IMR-90 (cell line): Measurements from ENCODE around the gene NOTO. TPM values are rescaled to one million over a fixed set of nuclear protein-coding genes. Genes with fewer than 3 reads are reported as not detected.
A peak's percentile ranks its signal among the peaks of the same experiment; 100 is the strongest.

Experiments
- ATAC-seq: fragments of 200-7000 bp; cut with Tn5 transposase; 2 replicates; pipeline ENCODE4 v1.9.1; 2020; ENCODE audit warnings: low read depth, mild to moderate bottlenecking, moderate library complexity
- BruUV-seq: library from RNA; stranded (reverse); fragments of 400-500 nt; replicated peaks from 2 replicates; lab custom pipeline; 2021; lab: Mats Ljungman, UMichigan
- CTCF ChIA-PET: fragments of 300-600 bp; formaldehyde crosslinking; extraction: SDS; loops from one replicate; lab custom pipeline; 2021; ENCODE audit warnings: antibody characterized with exemption; lab: Yijun Ruan, JAX
- POLR2A ChIA-PET: fragments of 300-600 bp; sonication (Branson Sonifier 250); formaldehyde crosslinking; loops from one replicate; lab custom pipeline; 2022; ENCODE audit warnings: antibody characterized with exemption; ENCODE audit not compliant: unreplicated experiment; lab: Charles Lee
- DNase-seq: peaks from one replicate; pipeline ENCODE4 v3.0.0; 2013
- H2AFZ ChIP-seq: replicated peaks from 2 replicates; pipeline ENCODE3; 2013; ENCODE audit warnings: low read length, mild to moderate bottlenecking; ENCODE audit not compliant: poor library complexity
- H2AK5ac ChIP-seq: 2 replicates; pipeline ENCODE4 v1.6.1; 2013; ENCODE audit warnings: low read depth, low read length, inconsistent platforms
- H2AK9ac ChIP-seq: replicated peaks from 2 replicates; pipeline ENCODE3; 2013; ENCODE audit warnings: mild to moderate bottlenecking, low read depth, low read length, moderate library complexity; ENCODE audit not compliant: poor library complexity
- H2BK120ac ChIP-seq: 2 replicates; pipeline ENCODE4 v1.6.1; 2013; ENCODE audit warnings: low read depth, low read length, inconsistent platforms
- H2BK15ac ChIP-seq: 3 replicates; pipeline ENCODE4 v1.6.1; 2013; ENCODE audit warnings: low read depth, low read length, inconsistent platforms
- H2BK20ac ChIP-seq: 2 replicates; pipeline ENCODE4 v1.6.1; 2013; ENCODE audit warnings: low read depth, mild to moderate bottlenecking, inconsistent platforms, low read length, moderate library complexity
- H2BK5ac ChIP-seq: 2 replicates; pipeline ENCODE4 v1.6.1; 2013; ENCODE audit warnings: mild to moderate bottlenecking, low read depth, low read length, inconsistent platforms; ENCODE audit not compliant: poor library complexity, severe bottlenecking
- H3K14ac ChIP-seq: replicated peaks from 2 replicates; pipeline ENCODE4 v1.6.1; 2013; ENCODE audit warnings: low read depth, low read length, inconsistent platforms
- H3K18ac ChIP-seq: 2 replicates; pipeline ENCODE4 v1.6.1; 2013; ENCODE audit warnings: low read depth, low read length, control low read depth
- H3K23ac ChIP-seq: 2 replicates; pipeline ENCODE4 v1.6.1; 2013; ENCODE audit warnings: low read depth, low read length, inconsistent platforms
- H3K27ac ChIP-seq: 2 replicates; pipeline ENCODE4 v1.5.1; 2013; ENCODE audit warnings: mild to moderate bottlenecking, control low read depth, low read length; ENCODE audit not compliant: insufficient read depth
- H3K27me3 ChIP-seq: 2 replicates; pipeline ENCODE4 v1.6.1; 2013; ENCODE audit warnings: low read length; ENCODE audit not compliant: control insufficient read depth, insufficient read depth
- H3K36me3 ChIP-seq: 2 replicates; pipeline ENCODE4 v1.6.1; 2013; ENCODE audit warnings: low read length, mixed read lengths; ENCODE audit not compliant: control insufficient read depth, insufficient read depth
- H3K4ac ChIP-seq: 2 replicates; pipeline ENCODE4 v1.6.1; 2013; ENCODE audit warnings: low read depth, low read length, inconsistent platforms
- H3K4me1 ChIP-seq: 2 replicates; pipeline ENCODE4 v1.6.1; 2013; ENCODE audit warnings: low read length, mixed read lengths; ENCODE audit not compliant: control insufficient read depth, insufficient read depth
- H3K4me2 ChIP-seq: 2 replicates; pipeline ENCODE4 v1.6.1; 2013; ENCODE audit warnings: low read depth, mild to moderate bottlenecking, control low read depth, low read length, moderate library complexity
- H3K4me3 ChIP-seq: 2 replicates; pipeline ENCODE4 v1.5.1; 2013; ENCODE audit warnings: low read depth, mild to moderate bottlenecking, control low read depth, low read length, moderate library complexity; ENCODE audit not compliant: insufficient read depth
- H3K56ac ChIP-seq: 2 replicates; pipeline ENCODE4 v1.6.1; 2013; ENCODE audit warnings: low read length, inconsistent platforms; ENCODE audit not compliant: insufficient read depth; ENCODE audit errors: extremely low read depth
- H3K79me1 ChIP-seq, 2 experiments: 2 replicates each; pipeline ENCODE4 v1.6.1; 2013; ENCODE audit warnings: low read length in 2 of 2, inconsistent platforms in 1 of 2, low read depth in 1 of 2
- H3K9ac ChIP-seq: 2 replicates; pipeline ENCODE4 v1.6.1; 2013; ENCODE audit warnings: low read depth, low read length, control low read depth
- H3K9me1 ChIP-seq: 2 replicates; pipeline ENCODE4 v1.6.1; 2013; ENCODE audit warnings: low read length, inconsistent platforms; ENCODE audit not compliant: insufficient read depth
- H3K9me3 ChIP-seq: 2 replicates; pipeline ENCODE4 v1.6.1; 2013; ENCODE audit warnings: low read length; ENCODE audit not compliant: control insufficient read depth, insufficient read depth
- H4K20me1 ChIP-seq: 2 replicates; pipeline ENCODE4 v1.6.1; 2013; ENCODE audit warnings: low read length, inconsistent platforms; ENCODE audit not compliant: insufficient read depth
- H4K5ac ChIP-seq: 2 replicates; pipeline ENCODE4 v1.6.1; 2013; ENCODE audit warnings: mild to moderate bottlenecking, low read depth, low read length, control low read depth
- H4K8ac ChIP-seq, 2 experiments: 2 replicates each; pipeline ENCODE4 v1.6.1; 2013; ENCODE audit warnings: low read depth in 2 of 2, low read length in 2 of 2, control low read depth in 1 of 2, inconsistent platforms in 1 of 2
- H4K91ac ChIP-seq: 2 replicates; pipeline ENCODE4 v1.6.1; 2013; ENCODE audit warnings: low read depth, low read length, inconsistent platforms; ENCODE audit not compliant: insufficient read depth
- BHLHE40 ChIP-seq: fragments of 150-350 bp; IDR thresholded peaks from 2 replicates; pipeline ENCODE4 v1.6.1; 2016; ENCODE audit warnings: mild to moderate bottlenecking, low read depth, low read length
- RFX5 ChIP-seq: IDR thresholded peaks from 2 replicates; pipeline ENCODE4 v1.8.0; 2012; ENCODE audit warnings: low read depth, mild to moderate bottlenecking, low read length, moderate library complexity
- WGBS, 2 experiments: methylation state at CpG; one replicate each; pipeline versions ENCODE4 v1.1.5 to v1.1.7; 2013; ENCODE audit warnings: missing lambda C conversion rate in 2 of 2; ENCODE audit not compliant: insufficient read length in 1 of 2; ENCODE audit errors: extremely low coverage in 2 of 2; 5-methylcytosine and 5-hydroxymethylcytosine counted together
- dilution Hi-C: fragments of 300-500 bp; cut with HindIII; formaldehyde crosslinking; loops from one replicate; pipeline ENCODE4 v1.14.3; 2018; ENCODE audit warnings: low sequenced_read_pairs; ENCODE audit not compliant: unreplicated experiment
- in situ Hi-C: fragments of 300-500 bp; cut with MboI; formaldehyde crosslinking; loops from 3 replicates; pipeline ENCODE4 v1.14.3; 2019; ENCODE audit warnings: low sequenced_read_pairs, inconsistent platforms, mixed read lengths
- intact Hi-C: fragments of 100-400 bp; cut with micrococcal nuclease; formaldehyde crosslinking; loops from 2 replicates; pipeline ENCODE4 v1.10.0; 2022
- polyA plus RNA-seq, 3 experiments: library from polyadenylated mRNA; depleted of rRNA; stranded (reverse); fragments of >200 nt; gene quantifications; 2 replicates each; pipeline ENCODE4 v1.2.3, GENCODE V29; 2012; ENCODE audit warnings: low replicate concordance in 1 of 3
- total RNA-seq: library from RNA; depleted of rRNA; stranded (reverse); fragments of >200 nt; gene quantifications from 2 replicates; pipeline ENCODE4 v1.2.3, GENCODE V29; 2012

The NOTO gene
- total and polyA plus RNA-seq, 2 of the 4 experiments (the other 2 are of a cell fraction): not detected

- CTCF ChIA-PET: no interaction called here
Measured at GRCh38 chr2:73172963-73173362, 29.4 kb upstream of the NOTO start.

More at GRCh38 chr2:73172963-73173362, 29.4 kb upstream of the NOTO start:
- Histone ChIP-seq H2BK120ac (no peak overlapping the region), H3K4ac (no peak overlapping the region), H3K79me1 (no peaks in the 10 kb centered on the region), H4K20me1 (no peaks in the 10 kb centered on the region), H4K5ac (no peak overlapping the region), H4K8ac (no peak overlapping the region), H2AK9ac (no peak overlapping the region), H3K9me3 (no peaks in the 10 kb centered on the region), H3K4me1 (0 out of 2 replicates have a peak, but pooled peaks cover 2% of the 10 kb centered on the region), H3K4me3 (no peak overlapping the region), H2AFZ (peak overlapping the region; percentile 41), H3K18ac (no peak overlapping the region), H3K56ac (no peak overlapping the region), H2BK20ac (no peak overlapping the region), H3K9me1 (no peaks in the 10 kb centered on the region), H2BK5ac (no peak overlapping the region), H3K36me3 (no peaks in the 10 kb centered on the region), H3K27ac (no peak overlapping the region), H2AK5ac (no peak overlapping the region), H3K4me2 (no peak overlapping the region), H3K14ac (no peak overlapping the region), H3K9ac (no peak overlapping the region), H4K91ac (no peak overlapping the region), H3K23ac (no peak overlapping the region), H3K27me3 (peaks cover 37% of the 10 kb centered on the region), H2BK15ac (no peak overlapping the region)
- in situ Hi-C loops (no loop called here), dilution Hi-C loops (no loop called here), intact Hi-C loops (no loop called here)
- 60% methylated on average over 1 of the region's 6 CpGs; no CpG with 5 or more reads in 1 of the 2 experiments for WGBS, 2 experiments
- BruUV-seq: no TSS peak
- no peak for ATAC-seq
- TF ChIP-seq RFX5 (no peak), BHLHE40 (peak; percentile 14; the same call in 1 of the 2 replicates)
- DNase-seq: peak; percentile 69
- POLR2A ChIA-PET: no interaction called here
